WTC11 (cell line): ENCODE measurements around the gene P4HB. TPM values are rescaled to one million over a fixed set of nuclear protein-coding genes. Genes with fewer than 3 reads are reported as not detected.

Experiments used
- ATAC-seq: fragments of 200-7000 bp; cut with Tn5 transposase; 2 replicates; pipeline ENCODE4 v1.10.0; 2021; ENCODE audit warnings: mild to moderate bottlenecking, moderate library complexity
- CTCF ChIA-PET: fragments of 300-600 bp; sonication (Branson Sonifier 250); formaldehyde crosslinking; loops from one replicate; lab custom pipeline; 2021; ENCODE audit warnings: antibody characterized with exemption; lab: Charles Lee
- POLR2A ChIA-PET: fragments of 350-600 bp; sonication (Branson Sonifier 250); formaldehyde crosslinking; loops from one replicate; lab custom pipeline; 2021; ENCODE audit warnings: antibody characterized with exemption; lab: Charles Lee
- DNase-seq: peaks from one replicate; pipeline ENCODE4 v3.0.0; 2021; ENCODE audit warnings: low spot score
- H3K27ac Mint-ChIP-seq: 2 replicates; pipeline ENCODE4 v1.8.0; 2021; ENCODE audit warnings: mixed read lengths
- H3K27me3 Mint-ChIP-seq: 2 replicates; pipeline ENCODE4 v1.8.0; 2021; ENCODE audit warnings: low read depth, mild to moderate bottlenecking, moderate library complexity, mixed read lengths
- H3K36me3 Mint-ChIP-seq: 2 replicates; pipeline ENCODE4 v1.8.0; 2021; ENCODE audit warnings: mixed read lengths
- H3K4me1 Mint-ChIP-seq: 2 replicates; pipeline ENCODE4 v1.8.0; 2022; ENCODE audit warnings: mixed read lengths
- H3K4me3 Mint-ChIP-seq: 2 replicates; pipeline ENCODE4 v1.8.0; 2021; ENCODE audit warnings: mild to moderate bottlenecking, moderate library complexity, mixed read lengths
- H3K9me3 Mint-ChIP-seq: 2 replicates; pipeline ENCODE4 v1.8.0; 2021; ENCODE audit warnings: mixed read lengths
- CDX4 ChIP-seq: fragments of 250-450 bp; sonication (Bioruptor Pico); IDR thresholded peaks from 2 replicates; pipeline ENCODE4 v1.9.0; 2021; ENCODE audit warnings: moderate library complexity, mild to moderate bottlenecking, inconsistent platforms, borderline replicate concordance
- EMX1 ChIP-seq: fragments of 250-450 bp; sonication (Bioruptor Pico); IDR thresholded peaks from 2 replicates; pipeline ENCODE4 v1.8.0; 2021; ENCODE audit warnings: mild to moderate bottlenecking
- GTF2I ChIP-seq: fragments of 250-450 bp; sonication (Bioruptor Pico); conservative IDR thresholded peaks from 2 replicates; pipeline ENCODE4 v1.4.0; 2021; ENCODE audit warnings: mild to moderate bottlenecking
- JUN ChIP-seq: sonication (generic); formaldehyde crosslinking; IDR thresholded peaks from 2 replicates; pipeline ENCODE4 v1.8.0; 2023; ENCODE audit warnings: mild to moderate bottlenecking, missing genetic modification reagents
- RELA ChIP-seq: sonication (generic); formaldehyde crosslinking; IDR thresholded peaks from 2 replicates; pipeline ENCODE4 v1.8.1; 2022; ENCODE audit warnings: missing genetic modification reagents, mild to moderate bottlenecking, borderline replicate concordance
- SMAD3 ChIP-seq: sonication (generic); formaldehyde crosslinking; IDR thresholded peaks from 2 replicates; pipeline ENCODE4 v1.8.0; 2022; ENCODE audit warnings: missing genetic modification reagents, mild to moderate bottlenecking, borderline replicate concordance
- TP53 ChIP-seq: sonication (generic); formaldehyde crosslinking; IDR thresholded peaks from 2 replicates; pipeline ENCODE4 v1.8.1; 2023; ENCODE audit warnings: mild to moderate bottlenecking, missing genetic modification reagents
- ZNF317 ChIP-seq: sonication (generic); formaldehyde crosslinking; IDR thresholded peaks from 2 replicates; pipeline ENCODE4 v1.8.1; 2023; ENCODE audit warnings: low read depth, mild to moderate bottlenecking, moderate library complexity, missing genetic modification reagents, borderline replicate concordance
- total RNA-seq: library from RNA; stranded (reverse); gene quantifications from 3 replicates; pipeline ENCODE4 v1.2.3, GENCODE V29; 2021
- TF ChIP-seq, protein P1 (sequence below): fragments of 250-450 bp; sonication (Bioruptor Pico); conservative IDR thresholded peaks from 2 replicates; pipeline ENCODE4 v1.9.0; 2021; ENCODE audit warnings: mild to moderate bottlenecking
- TF ChIP-seq, protein P2 (sequence below): sonication (generic); formaldehyde crosslinking; IDR thresholded peaks from 2 replicates; pipeline ENCODE4 v1.8.1; 2022; ENCODE audit warnings: low read depth, missing genetic modification reagents, borderline replicate concordance
- TF ChIP-seq, protein P3 (sequence below): sonication (generic); formaldehyde crosslinking; IDR thresholded peaks from 2 replicates; pipeline ENCODE4 v1.8.0; 2022; ENCODE audit warnings: mild to moderate bottlenecking, missing genetic modification reagents

Gene P4HB
- total RNA-seq, 1 experiment from 2014 or later, result 380 TPM

- no peak for TF ChIP-seq EMX1 (CRISPR knock-in tag)
- no peak for TF ChIP-seq SMAD3 (CRISPR knock-in tag)
- TF ChIP-seq, protein P1, sequence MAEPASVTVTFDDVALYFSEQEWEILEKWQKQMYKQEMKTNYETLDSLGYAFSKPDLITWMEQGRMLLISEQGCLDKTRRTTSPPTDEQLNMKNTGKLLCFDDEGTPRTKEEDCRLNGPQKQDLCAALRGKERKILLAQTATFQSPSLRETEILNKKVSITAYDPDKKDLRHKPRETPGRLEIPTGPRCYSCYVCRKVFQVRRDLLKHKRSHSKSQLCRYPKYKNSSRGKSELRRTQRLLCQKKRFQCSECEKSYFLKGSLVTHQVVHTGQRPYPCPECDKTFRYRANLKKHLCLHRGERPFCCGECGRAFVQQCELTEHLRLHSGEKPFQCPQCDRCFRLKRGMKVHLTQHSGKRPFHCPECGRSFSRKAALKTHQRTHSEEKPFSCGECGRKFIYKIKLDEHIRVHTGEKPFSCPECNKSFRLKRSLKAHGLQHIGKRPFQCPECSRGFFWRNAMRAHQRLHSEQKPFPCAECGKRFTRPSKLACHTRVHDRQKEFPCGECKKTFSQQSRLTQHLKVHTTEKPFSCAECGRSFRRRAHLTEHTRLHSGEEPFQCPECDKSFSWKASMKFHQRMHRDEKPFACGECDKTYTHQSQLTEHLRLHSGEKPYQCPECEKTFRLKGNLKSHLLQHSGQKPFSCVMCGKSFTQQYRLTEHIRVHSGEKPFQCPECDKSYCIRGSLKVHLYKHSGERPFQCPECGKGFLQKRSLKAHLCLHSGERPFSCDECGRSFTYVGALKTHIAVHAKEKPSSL (CRISPR knock-in tag), result no peak
- peak; percentile 25; the same call in 1 of the 2 replicates for TF ChIP-seq ZNF317 (CRISPR knock-in tag)
- TF ChIP-seq, protein P2, sequence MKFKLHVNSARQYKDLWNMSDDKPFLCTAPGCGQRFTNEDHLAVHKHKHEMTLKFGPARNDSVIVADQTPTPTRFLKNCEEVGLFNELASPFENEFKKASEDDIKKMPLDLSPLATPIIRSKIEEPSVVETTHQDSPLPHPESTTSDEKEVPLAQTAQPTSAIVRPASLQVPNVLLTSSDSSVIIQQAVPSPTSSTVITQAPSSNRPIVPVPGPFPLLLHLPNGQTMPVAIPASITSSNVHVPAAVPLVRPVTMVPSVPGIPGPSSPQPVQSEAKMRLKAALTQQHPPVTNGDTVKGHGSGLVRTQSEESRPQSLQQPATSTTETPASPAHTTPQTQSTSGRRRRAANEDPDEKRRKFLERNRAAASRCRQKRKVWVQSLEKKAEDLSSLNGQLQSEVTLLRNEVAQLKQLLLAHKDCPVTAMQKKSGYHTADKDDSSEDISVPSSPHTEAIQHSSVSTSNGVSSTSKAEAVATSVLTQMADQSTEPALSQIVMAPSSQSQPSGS, result no peak
These were observed 55.6 kb downstream of the P4HB start (continued) for GRCh38 chr17:81804559-81805399.

GRCh38 chr17:81803728-81804558, 56.4 kb downstream of the P4HB start, which contains the start of gene GCGR:
TSS of gene GCGR (plus strand) at chr17:81804150. CDS start at chr17:81809019, 4,869 bp downstream.
- Mint-ChIP-seq H3K27me3 (peaks cover 68% of the 10 kb centered on the region), H3K4me3 (peak within 1 kb of the TSS; percentile 61), H3K36me3 (no peaks in the 10 kb centered on the region), H3K9me3 (peaks cover 10% of the 10 kb centered on the region), H3K4me1 (no peaks in the 10 kb centered on the region), H3K27ac (no peak within 1 kb of the TSS)
- no peak for DNase-seq
- ATAC-seq, result peak; percentile 18
- no peak for TF ChIP-seq JUN (CRISPR knock-in tag)
- 0 out of 2 replicates have a peak, but pooled peaks have one; percentile 32 for TF ChIP-seq TP53 (CRISPR knock-in tag)
- ChIA-PET POLR2A (no interaction called here), CTCF (no interaction called here)

GRCh38 chr17:81802856-81803643, 57.3 kb downstream of the P4HB start:
- peak overlapping the region; percentile 58 for H3K4me3 Mint-ChIP-seq
- CTCF ChIA-PET, result no interaction called here
- H3K9me3 Mint-ChIP-seq, result peaks cover 10% of the 10 kb centered on the region
- no peaks in the 10 kb centered on the region for H3K4me1 Mint-ChIP-seq
- TF ChIP-seq GTF2I (CRISPR knock-in tag), result no peak
- no peak for TF ChIP-seq CDX4
- TF ChIP-seq RELA (CRISPR knock-in tag), result no peak
- TF ChIP-seq, protein P3, sequence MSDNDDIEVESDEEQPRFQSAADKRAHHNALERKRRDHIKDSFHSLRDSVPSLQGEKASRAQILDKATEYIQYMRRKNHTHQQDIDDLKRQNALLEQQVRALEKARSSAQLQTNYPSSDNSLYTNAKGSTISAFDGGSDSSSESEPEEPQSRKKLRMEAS (CRISPR knock-in tag), result no peak
- H3K27me3 Mint-ChIP-seq, result peaks cover 68% of the 10 kb centered on the region
- POLR2A ChIA-PET, result no interaction called here
- DNase-seq (no peak), ATAC-seq (no peak)
- H3K36me3 Mint-ChIP-seq, result no peaks in the 10 kb centered on the region
- H3K27ac Mint-ChIP-seq, result no peak overlapping the region
